HL-60 (cell line): ENCODE results near the gene DNAJC5G.

Experiments used
- DNase-seq, 2 experiments: peaks; one replicate each; pipeline ENCODE4 v3.0.0-alpha.2; 2010 to 2020; ENCODE audit warnings: low read depth in 1 of 2, low spot score in 1 of 2
- H3K27ac ChIP-seq: fragments of 250-450 bp; sonication (Bioruptor Pico); replicated peaks from 2 replicates; pipeline ENCODE4 v1.5.1; 2020; ENCODE audit warnings: mild to moderate bottlenecking, moderate library complexity
- H3K27me3 ChIP-seq: fragments of 250-450 bp; sonication (Bioruptor Pico); 2 replicates; pipeline ENCODE4 v1.5.1; 2021; ENCODE audit warnings: mild to moderate bottlenecking, moderate library complexity; ENCODE audit not compliant: insufficient read depth, poor library complexity, severe bottlenecking
- H3K4me3 ChIP-seq: replicated peaks from 2 replicates; pipeline ENCODE4 v1.5.1; 2011; ENCODE audit warnings: mild to moderate bottlenecking, control low read depth, low read length; ENCODE audit not compliant: insufficient read depth
- CTCF ChIP-seq: IDR thresholded peaks from one replicate; pipeline ENCODE4 v1.5.1; 2011; ENCODE audit warnings: low read length, control low read depth, inconsistent platforms; ENCODE audit not compliant: insufficient read depth
- GABPA ChIP-seq: IDR thresholded peaks from 2 replicates; pipeline ENCODE4 v1.6.1; 2012; ENCODE audit warnings: low read depth
- POLR2AphosphoS5 ChIP-seq: IDR thresholded peaks from 2 replicates; pipeline ENCODE4 v1.6.1; 2012; ENCODE audit warnings: low read depth
- REST ChIP-seq: IDR thresholded peaks from 2 replicates; pipeline ENCODE4 v1.6.1; 2012; ENCODE audit warnings: low read depth; ENCODE audit not compliant: insufficient replicate concordance
- SPI1 ChIP-seq: IDR thresholded peaks from 2 replicates; pipeline ENCODE4 v1.6.1; 2012; ENCODE audit warnings: low read depth, mild to moderate bottlenecking, borderline replicate concordance

The DNAJC5G gene

GRCh38 chr2:27282892-27283291 is 7.7 kb downstream of the DNAJC5G start:
- Histone ChIP-seq H3K27ac (no peak overlapping the region), H3K4me3 (no peak overlapping the region), H3K27me3 (no peaks in the 10 kb centered on the region)
- DNase-seq = no peak
- TF ChIP-seq SPI1 (no peak), GABPA (no peak), POLR2AphosphoS5 (no peak), CTCF (no peak), REST (no peak)

GRCh38 chr2:27284996-27285395 is 9.8 kb downstream of the DNAJC5G start:
- TF ChIP-seq GABPA (no peak), CTCF (no peak), POLR2AphosphoS5 (no peak), SPI1 (no peak), REST (no peak)
- Histone ChIP-seq H3K4me3 (no peak overlapping the region), H3K27me3 (no peaks in the 10 kb centered on the region), H3K27ac (no peak overlapping the region)
- DNase-seq = no peak

GRCh38 chr2:27285481-27285880 is 10.2 kb downstream of the DNAJC5G start:
- no peaks in the 10 kb centered on the region for H3K27me3 ChIP-seq
- no peak for DNase-seq
- H3K4me3 ChIP-seq = no peak overlapping the region
- no peak for TF ChIP-seq CTCF
- no peak for TF ChIP-seq REST
- TF ChIP-seq GABPA = no peak
- no peak for TF ChIP-seq POLR2AphosphoS5
- no peak for TF ChIP-seq SPI1
- H3K27ac ChIP-seq = no peak overlapping the region
